Activated B cell treated with CpG ODN at 0.5 μM for 24 hours (primary cell): Measurements from ENCODE around the gene WNK1. TPM values are rescaled to one million over a fixed set of nuclear protein-coding genes. Genes with fewer than 3 reads are reported as not detected.

Source experiments
- ATAC-seq: fragments of 200-7000 bp; cut with Tn5 transposase; one replicate; pipeline ENCODE4 v1.10.0; 2021; ENCODE audit warnings: low read depth, mild to moderate bottlenecking, moderate library complexity
- CTCF ChIA-PET: fragments of 350-600 bp; sonication (Branson Sonifier 250); formaldehyde crosslinking; loops from one replicate; lab custom pipeline; 2021; ENCODE audit warnings: antibody characterized with exemption; lab: Charles Lee
- POLR2A ChIA-PET: fragments of 350-600 bp; sonication (Branson Sonifier 250); formaldehyde crosslinking; loops from one replicate; lab custom pipeline; 2021; ENCODE audit warnings: antibody characterized with exemption; lab: Charles Lee
- DNase-seq: peaks from one replicate; pipeline ENCODE4 v3.0.0; 2022
- H3K27ac Mint-ChIP-seq: one replicate; pipeline ENCODE4 v1.8.0; 2020; ENCODE audit warnings: mixed read lengths
- H3K27me3 Mint-ChIP-seq: one replicate; pipeline ENCODE4 v1.8.0; 2021; ENCODE audit warnings: mixed read lengths
- H3K36me3 Mint-ChIP-seq: one replicate; pipeline ENCODE4 v1.8.0; 2021; ENCODE audit warnings: low read depth, mixed read lengths
- H3K4me1 Mint-ChIP-seq: one replicate; pipeline ENCODE4 v1.8.0; 2021; ENCODE audit warnings: mixed read lengths
- H3K4me3 Mint-ChIP-seq: one replicate; pipeline ENCODE4 v1.8.0; 2020; ENCODE audit warnings: mild to moderate bottlenecking, mixed read lengths
- H3K9me3 Mint-ChIP-seq: one replicate; pipeline ENCODE4 v1.8.0; 2020; ENCODE audit warnings: mixed read lengths
- CTCF ChIP-seq: fragments of 200-600 bp; IDR thresholded peaks from one replicate; pipeline ENCODE4 v1.8.0; 2022; ENCODE audit warnings: antibody characterized with exemption, mild to moderate bottlenecking
- intact Hi-C: fragments of 100-400 bp; cut with micrococcal nuclease; formaldehyde crosslinking; loops from one replicate; pipeline ENCODE4 v1.15.1; 2024
- total RNA-seq: library from RNA; stranded (reverse); gene quantifications from 2 replicates; pipeline ENCODE4 v1.2.3, GENCODE V29; 2022

Gene WNK1
- total RNA-seq, 1 donor from 2014 or later: 155 TPM

GRCh38 chr12:724194-724855 is 28.1 kb upstream of the WNK1 start:
- TF ChIP-seq CTCF: no peak
- ATAC-seq: peak; percentile 54
- Mint-ChIP-seq H3K27me3 (no peaks in the 10 kb centered on the region), H3K9me3 (peaks cover 5% of the 10 kb centered on the region), H3K27ac (peak overlapping the region; percentile 65), H3K4me1 (peaks cover 35% of the 10 kb centered on the region), H3K36me3 (no peaks in the 10 kb centered on the region), H3K4me3 (no peak overlapping the region)
- DNase-seq: no peak
- CTCF ChIA-PET: interaction anchor here (1.5 kb wide), 1 partner anchor 28 kb away, joined by 3 read pairs; the partner anchor contains the start of gene WNK1
- intact Hi-C loops: no loop called here
- POLR2A ChIA-PET: no interaction called here

- ATAC-seq (no peak), DNase-seq (no peak)
- ChIA-PET CTCF (no interaction called here), POLR2A (no interaction called here)
- H3K4me1 Mint-ChIP-seq: peaks cover 29% of the 10 kb centered on the region
- H3K9me3 Mint-ChIP-seq: peaks cover 5% of the 10 kb centered on the region
- no peaks in the 10 kb centered on the region for H3K36me3 Mint-ChIP-seq
- no peak overlapping the region for H3K27ac Mint-ChIP-seq
- no peaks in the 10 kb centered on the region for H3K27me3 Mint-ChIP-seq
- TF ChIP-seq CTCF: no peak
- no peak overlapping the region for H3K4me3 Mint-ChIP-seq
- intact Hi-C loops: no loop called here
These were observed 27.3 kb upstream of the WNK1 start for GRCh38 chr12:725076-725475.

GRCh38 chr12:726281-727140 is 25.9 kb upstream of the WNK1 start:
- POLR2A ChIA-PET: interaction anchor here (1.1 to 1.7 kb wide), 2 partner anchors 16 to 24 kb away, joined by 4 to 5 read pairs; no protein-coding TSS in a partner anchor
- no peak for TF ChIP-seq CTCF
- no peak overlapping the region for H3K4me3 Mint-ChIP-seq
- DNase-seq (no peak), ATAC-seq (no peak)
- no peaks in the 10 kb centered on the region for H3K36me3 Mint-ChIP-seq
- H3K4me1 Mint-ChIP-seq: peaks cover 18% of the 10 kb centered on the region
- no peaks in the 10 kb centered on the region for H3K9me3 Mint-ChIP-seq
- intact Hi-C loops: no loop called here
- H3K27me3 Mint-ChIP-seq: no peaks in the 10 kb centered on the region
- CTCF ChIA-PET: interaction anchor here (0.6 kb wide), 1 partner anchor 90 kb away, joined by 3 read pairs; no protein-coding TSS in a partner anchor
- no peak overlapping the region for H3K27ac Mint-ChIP-seq

- Mint-ChIP-seq H3K36me3 (no peaks in the 10 kb centered on the region), H3K4me3 (no peak overlapping the region), H3K9me3 (no peaks in the 10 kb centered on the region), H3K27me3 (no peaks in the 10 kb centered on the region), H3K27ac (no peak overlapping the region), H3K4me1 (peaks cover 16% of the 10 kb centered on the region)
- TF ChIP-seq CTCF: no peak
- intact Hi-C loops: no loop called here
- ChIA-PET POLR2A (interaction anchor here (1.1 to 1.7 kb wide), 3 partner anchors 16 to 24 kb away, joined by 4 to 10 read pairs (median 5); no protein-coding TSS in a partner anchor), CTCF (no interaction called here)
- ATAC-seq (no peak), DNase-seq (no peak)
These were observed 25.1 kb upstream of the WNK1 start for GRCh38 chr12:727321-727720.

- DNase-seq (no peak), ATAC-seq (no peak)
- Mint-ChIP-seq H3K9me3 (no peaks in the 10 kb centered on the region), H3K4me3 (no peak overlapping the region), H3K4me1 (peaks cover 9% of the 10 kb centered on the region), H3K36me3 (no peaks in the 10 kb centered on the region), H3K27ac (no peak overlapping the region), H3K27me3 (no peaks in the 10 kb centered on the region)
- TF ChIP-seq CTCF: no peak
- ChIA-PET CTCF (interaction anchor here (1.1 to 1.5 kb wide), 3 partner anchors 10 to 86 kb away, joined by 3 to 4 read pairs (median 3); no protein-coding TSS in a partner anchor), POLR2A (interaction anchor here (0.6 to 1.6 kb wide), 5 partner anchors 9 to 43 kb away, joined by 3 to 14 read pairs (median 8); partner anchors contain the start of gene WNK1)
- intact Hi-C loops: no loop called here
These were observed 23.6 kb upstream of the WNK1 start for GRCh38 chr12:728781-729180.
